Measurements from ENCODE around the gene MYOF. TPM values are rescaled to one million over a fixed set of nuclear protein-coding genes. Genes with fewer than 3 reads are reported as not detected.
"Not testable (repeated sequence)": the region's sequence is repeated elsewhere in the genome, so short reads cannot be mapped to it uniquely, and the experiment has no call there.

The MYOF gene
- polyA plus RNA-seq, 3 donors = 9.7 to 29.1 (median 14.5) TPM

- Histone ChIP-seq H3K36me3 (replicated peaks in 1 of 2; ENCODE audit: control insufficient read depth in 1 of 2, insufficient read depth in 2 of 2, low read length in 2 of 2) (peaks cover 7 to 24% of the 10 kb centered on the region in 2 donors), H3K79me2 (ENCODE audit: insufficient read depth, low read length) (peaks cover 80% of the 10 kb centered on the region), H3K9ac (ENCODE audit: insufficient read depth, low read length, poor library complexity, severe bottlenecking) (no peak overlapping the region), H3K27ac (ENCODE audit: low read depth in 1 of 2, low read length in 2 of 2) (no peak overlapping the region), H3K9me3 (replicated peaks in 1 of 2; ENCODE audit: control insufficient read depth in 1 of 2, insufficient read depth in 1 of 2, low read length in 2 of 2) (no peaks in the 10 kb centered on the region), H2AFZ (ENCODE audit: insufficient read depth, low read depth, low read length, poor library complexity, severe bottlenecking) (no peak overlapping the region), H3K4me1 (ENCODE audit: control insufficient read depth in 1 of 2, insufficient read depth in 2 of 2, low read length in 2 of 2) (peaks cover 54 to 67% of the 10 kb centered on the region in 2 donors), H4K20me1 (ENCODE audit: insufficient read depth, low read length) (peaks cover 28% of the 10 kb centered on the region), H3K4me2 (replicated peaks; ENCODE audit: extremely low read depth, low read length, poor library complexity, severe bottlenecking) (no peak overlapping the region), H3K27me3 (ENCODE audit: control insufficient read depth in 2 of 2, insufficient read depth in 2 of 2, low read length in 2 of 2) (no peaks in the 10 kb centered on the region), H3K4me3 (replicated peaks in 1 of 3; ENCODE audit: low read depth in 2 of 3, low read length in 3 of 3) (no peak overlapping the region)
- peaks cover 0 to 2% (median 2%) of the 10 kb centered on the region in 3 donors for H3K27me3 Mint-ChIP-seq (ENCODE audit: low read depth in 3 of 3)
- H3K27ac Mint-ChIP-seq = peak overlapping the region in 2 of 7 donors; percentile 35 to 70
- H3K9me3 Mint-ChIP-seq = peaks cover 0 to 2% (median 0%) of the 10 kb centered on the region in 7 donors
- WGBS (ENCODE audit: insufficient coverage) = 91% methylated on average over 4 of the region's 10 CpGs
- intact Hi-C loops (cut with micrococcal nuclease) = no loop called here
- peaks cover 57% of the 10 kb centered on the region for H3K4me1 Mint-ChIP-seq
- H3K4me3 Mint-ChIP-seq = no peak overlapping the region
- TF ChIP-seq, protein P1, sequence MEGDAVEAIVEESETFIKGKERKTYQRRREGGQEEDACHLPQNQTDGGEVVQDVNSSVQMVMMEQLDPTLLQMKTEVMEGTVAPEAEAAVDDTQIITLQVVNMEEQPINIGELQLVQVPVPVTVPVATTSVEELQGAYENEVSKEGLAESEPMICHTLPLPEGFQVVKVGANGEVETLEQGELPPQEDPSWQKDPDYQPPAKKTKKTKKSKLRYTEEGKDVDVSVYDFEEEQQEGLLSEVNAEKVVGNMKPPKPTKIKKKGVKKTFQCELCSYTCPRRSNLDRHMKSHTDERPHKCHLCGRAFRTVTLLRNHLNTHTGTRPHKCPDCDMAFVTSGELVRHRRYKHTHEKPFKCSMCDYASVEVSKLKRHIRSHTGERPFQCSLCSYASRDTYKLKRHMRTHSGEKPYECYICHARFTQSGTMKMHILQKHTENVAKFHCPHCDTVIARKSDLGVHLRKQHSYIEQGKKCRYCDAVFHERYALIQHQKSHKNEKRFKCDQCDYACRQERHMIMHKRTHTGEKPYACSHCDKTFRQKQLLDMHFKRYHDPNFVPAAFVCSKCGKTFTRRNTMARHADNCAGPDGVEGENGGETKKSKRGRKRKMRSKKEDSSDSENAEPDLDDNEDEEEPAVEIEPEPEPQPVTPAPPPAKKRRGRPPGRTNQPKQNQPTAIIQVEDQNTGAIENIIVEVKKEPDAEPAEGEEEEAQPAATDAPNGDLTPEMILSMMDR (IDR thresholded peaks at IDR 0.05) = no peak
- DNase-seq = peak in 1 of 3 donors; percentile 23
- peaks cover 18 to 25% of the 10 kb centered on the region in 2 donors for H3K36me3 Mint-ChIP-seq
Observed at GRCh38 chr10:93468461-93469213, 13.5 kb downstream of the MYOF start.

DNA sequence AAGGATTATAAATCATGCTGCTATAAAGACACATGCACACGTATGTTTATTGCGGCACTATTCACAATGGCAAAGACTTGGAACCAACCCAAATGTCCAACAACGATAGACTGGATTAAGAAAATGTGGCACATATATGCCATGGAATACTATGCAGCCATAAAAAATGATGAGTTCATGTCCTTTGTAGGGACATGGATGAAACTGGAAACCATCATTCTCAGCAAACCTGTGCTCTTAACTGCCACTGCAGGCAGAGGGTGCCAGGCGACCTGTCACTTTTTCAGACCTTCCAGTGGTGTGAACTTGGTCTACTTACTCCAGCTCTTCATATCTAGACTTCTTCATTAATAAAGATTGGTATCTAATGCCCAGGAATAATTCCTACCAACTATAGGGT, 14.5 kb downstream of the MYOF start:
- H3K9ac ChIP-seq (ENCODE audit: insufficient read depth, low read length, poor library complexity, severe bottlenecking); H3K27ac ChIP-seq (ENCODE audit: low read depth in 1 of 2, low read length in 2 of 2); H3K27me3 Mint-ChIP-seq (ENCODE audit: low read depth in 3 of 3); H3K9me3 Mint-ChIP-seq; DNase-seq; H2AFZ ChIP-seq (ENCODE audit: insufficient read depth, low read depth, low read length, poor library complexity, severe bottlenecking); H3K4me2 ChIP-seq (replicated peaks; ENCODE audit: extremely low read depth, low read length, poor library complexity, severe bottlenecking); H3K4me3 Mint-ChIP-seq; H3K27me3 ChIP-seq (ENCODE audit: control insufficient read depth in 2 of 2, insufficient read depth in 2 of 2, low read length in 2 of 2); intact Hi-C loops (cut with micrococcal nuclease); H3K9me3 ChIP-seq (replicated peaks in 1 of 2; ENCODE audit: control insufficient read depth in 1 of 2, insufficient read depth in 1 of 2, low read length in 2 of 2); H3K27ac Mint-ChIP-seq; H3K4me3 ChIP-seq (replicated peaks in 1 of 3; ENCODE audit: low read depth in 2 of 3, low read length in 3 of 3): not testable (repeated sequence)
- peaks cover 71% of the 10 kb centered on the region for H3K79me2 ChIP-seq (ENCODE audit: insufficient read depth, low read length)
- H3K4me1 Mint-ChIP-seq = peaks cover 62% of the 10 kb centered on the region
- peaks cover 18 to 25% of the 10 kb centered on the region in 2 donors for H3K36me3 Mint-ChIP-seq
- peaks cover 21% of the 10 kb centered on the region for H4K20me1 ChIP-seq (ENCODE audit: insufficient read depth, low read length)
- peaks cover 7 to 23% of the 10 kb centered on the region in 2 donors for H3K36me3 ChIP-seq (replicated peaks in 1 of 2; ENCODE audit: control insufficient read depth in 1 of 2, insufficient read depth in 2 of 2, low read length in 2 of 2)
- WGBS (ENCODE audit: insufficient coverage) = no CpG with 5 or more reads among the region's 4 CpGs
- H3K4me1 ChIP-seq (ENCODE audit: control insufficient read depth in 1 of 2, insufficient read depth in 2 of 2, low read length in 2 of 2) = peaks cover 64 to 67% of the 10 kb centered on the region in 2 donors
